DMS153 (cell line): ENCODE measurements around the gene ARTN.

Source experiments
- DNase-seq: peaks from one replicate; lab custom pipeline; 2025; lab: John Stamatoyannopoulos, UW

ARTN gene

DNA sequence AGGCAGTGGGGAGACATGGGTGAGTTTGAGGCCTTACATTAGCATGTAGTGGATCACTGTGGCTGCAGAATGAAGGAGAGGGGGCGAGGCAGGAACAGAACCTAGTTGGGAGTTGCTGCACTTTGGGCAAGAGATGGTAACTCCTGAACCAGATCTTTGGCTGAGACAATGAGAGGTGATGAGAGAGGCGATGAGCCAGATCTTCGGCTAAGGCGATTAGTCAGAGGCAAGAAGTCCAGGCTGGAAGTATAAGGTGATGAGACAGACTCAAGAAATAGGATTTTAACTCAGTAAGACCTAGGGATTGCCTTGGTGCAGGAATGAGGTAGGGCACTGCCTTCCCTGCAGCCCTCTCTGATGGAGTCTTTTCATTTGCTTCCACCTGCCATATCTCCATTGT is 9.1 kb upstream of the ARTN start:
- DNase-seq, result no peak

- no peak for DNase-seq
These were observed 7.8 kb upstream of the ARTN start for GRCh38 chr1:43925846-43926245.

- no peak for DNase-seq
These were observed 3.2 kb upstream of the ARTN start for GRCh38 chr1:43930168-43930948.

GRCh38 chr1:43930949-43931275 is 2.7 kb upstream of the ARTN start:
- no peak for DNase-seq

DNA sequence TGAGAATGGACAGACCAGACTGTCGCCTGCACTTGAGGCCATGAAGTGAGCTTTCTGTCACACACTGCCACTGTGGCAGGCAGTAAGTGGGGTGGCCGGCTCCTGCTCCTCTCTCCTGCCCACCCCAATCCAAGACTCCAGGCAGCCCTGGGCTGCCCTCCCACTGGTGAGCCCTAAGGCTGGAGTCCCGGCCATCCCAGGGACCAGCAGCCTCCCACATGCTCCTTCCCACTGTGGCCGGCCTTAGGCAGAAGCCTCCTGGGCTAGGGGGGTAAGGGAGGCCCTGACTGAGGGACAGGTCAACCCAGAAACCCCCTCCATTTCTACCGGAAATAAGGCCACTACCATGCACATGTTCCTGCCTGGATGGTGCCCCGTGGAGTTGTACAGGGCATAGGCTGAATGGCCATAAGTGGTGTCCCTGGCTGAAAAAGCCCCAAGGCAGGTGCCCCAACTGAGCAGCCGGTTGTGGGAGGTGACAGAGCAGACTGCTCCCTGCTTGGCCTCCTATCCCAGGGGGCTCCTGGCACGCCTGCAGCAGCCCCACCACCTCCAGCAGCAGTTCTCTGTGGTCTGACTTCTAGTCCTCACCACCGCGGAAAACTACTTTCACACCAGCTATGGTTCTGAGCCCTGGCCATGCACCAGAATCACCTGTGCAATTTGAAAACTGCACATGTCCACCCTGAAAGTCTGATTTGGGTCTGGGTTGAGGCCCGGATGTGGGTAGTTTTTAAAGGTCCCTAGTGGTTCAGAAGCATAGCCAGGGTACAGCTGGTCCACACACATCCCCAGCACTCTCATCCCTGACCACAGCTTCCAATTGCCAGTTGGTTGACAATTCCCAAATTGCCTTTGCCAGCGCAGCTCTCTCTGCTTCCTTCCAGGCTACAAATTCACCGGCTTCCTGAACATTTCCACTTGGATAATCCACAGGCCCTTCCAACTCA is 1.6 kb upstream of the ARTN start:
- no peak for DNase-seq

DNA sequence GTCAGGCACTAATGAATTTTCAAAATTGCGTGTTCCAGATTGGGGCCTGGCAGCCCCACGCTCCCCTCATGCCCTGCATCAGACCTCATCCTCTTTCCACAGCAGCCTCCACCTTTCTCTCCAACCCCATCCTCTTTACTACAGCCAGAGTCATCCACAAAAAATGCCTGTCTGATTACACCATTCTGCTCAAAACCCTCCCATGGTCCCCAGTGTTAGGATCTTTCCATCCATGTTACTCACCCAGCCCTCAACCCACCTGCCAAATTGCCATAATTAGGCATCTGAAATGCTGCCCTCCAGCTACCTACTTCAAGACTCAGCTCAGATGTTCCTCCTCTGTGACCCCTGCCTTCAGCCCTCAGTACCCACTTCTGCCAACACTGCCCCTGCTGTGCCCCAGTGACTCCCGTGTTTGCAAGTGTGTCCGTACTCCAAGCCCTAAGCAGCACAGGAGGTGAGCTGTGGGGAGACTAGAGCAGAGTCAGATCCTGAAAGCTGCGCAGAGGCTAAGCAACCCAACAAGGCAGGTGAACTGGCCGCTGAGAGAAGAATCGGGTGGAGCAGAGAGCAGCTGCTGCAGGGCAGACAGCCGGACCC is 715 bp upstream of the ARTN start:
- no peak for DNase-seq

DNA sequence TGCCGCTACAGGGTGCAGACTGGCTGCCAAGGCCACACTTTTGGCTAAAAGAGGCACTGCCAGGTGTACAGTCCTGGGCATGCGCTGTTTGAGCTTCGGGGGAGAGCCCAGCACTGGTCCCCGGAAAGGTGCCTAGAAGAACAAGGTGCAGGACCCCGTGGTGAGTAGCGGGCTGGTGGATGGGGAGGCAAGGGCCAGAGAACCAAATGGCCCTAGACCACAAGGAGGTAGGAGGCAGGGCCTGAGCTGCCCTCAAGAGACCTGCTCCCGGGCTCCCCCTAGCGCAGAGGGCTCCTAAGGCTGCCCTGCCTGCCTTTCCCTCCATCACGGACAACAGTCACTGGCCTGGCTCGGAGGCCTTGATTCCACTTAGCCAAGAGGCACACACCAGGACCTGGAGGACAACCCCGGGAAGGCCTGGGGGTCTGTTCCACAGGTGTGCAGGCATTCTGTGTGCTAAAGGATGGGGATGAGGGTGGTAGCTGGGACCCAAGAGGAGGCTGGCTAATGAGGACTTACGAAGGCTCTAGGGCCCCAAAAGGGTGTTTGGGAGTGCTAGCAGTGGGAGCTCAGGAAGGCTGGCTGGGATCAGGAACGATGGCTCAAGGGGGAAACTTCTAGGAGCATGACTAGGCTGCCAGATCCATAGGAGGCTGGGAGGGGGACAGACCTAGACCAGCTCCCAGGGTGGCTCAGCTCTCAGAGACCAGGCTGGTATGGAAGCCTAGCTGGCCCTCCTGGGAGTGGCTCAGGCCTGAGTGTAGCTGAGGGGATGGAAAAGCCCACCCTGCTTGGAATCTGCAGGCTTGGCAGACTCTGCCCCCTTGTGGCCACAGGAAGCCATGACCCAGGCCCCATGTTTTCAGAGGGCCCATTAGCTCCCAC is 742 bp downstream of the ARTN start:
- peak; percentile 66 for DNase-seq

GRCh38 chr1:43934986-43935324 is 1.4 kb downstream of the ARTN start:
- DNase-seq, result no peak

DNA sequence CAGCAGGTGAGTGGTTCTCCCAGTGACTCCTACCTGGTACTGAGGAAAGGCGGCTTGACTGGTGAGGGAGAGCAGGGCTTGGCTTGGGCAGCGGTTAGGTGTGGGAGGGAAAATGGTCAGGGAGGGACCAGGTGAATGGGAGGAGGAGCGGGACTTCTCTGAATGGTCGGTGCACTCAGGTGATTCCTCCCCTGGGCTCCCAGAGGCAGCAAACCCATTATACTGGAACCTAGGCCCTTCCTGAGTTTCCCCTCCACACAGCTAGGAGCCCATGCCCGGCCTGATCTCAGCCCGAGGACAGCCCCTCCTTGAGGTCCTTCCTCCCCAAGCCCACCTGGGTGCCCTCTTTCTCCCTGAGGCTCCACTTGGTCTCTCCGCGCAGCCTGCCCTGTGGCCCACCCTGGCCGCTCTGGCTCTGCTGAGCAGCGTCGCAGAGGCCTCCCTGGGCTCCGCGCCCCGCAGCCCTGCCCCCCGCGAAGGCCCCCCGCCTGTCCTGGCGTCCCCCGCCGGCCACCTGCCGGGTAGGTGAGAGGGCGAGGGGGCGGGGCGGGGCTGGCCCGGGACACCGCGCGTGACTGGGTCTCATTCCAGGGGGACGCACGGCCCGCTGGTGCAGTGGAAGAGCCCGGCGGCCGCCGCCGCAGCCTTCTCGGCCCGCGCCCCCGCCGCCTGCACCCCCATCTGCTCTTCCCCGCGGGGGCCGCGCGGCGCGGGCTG is 2.3 kb downstream of the ARTN start:
- peak; percentile 88 for DNase-seq

- DNase-seq, result no peak
These were observed 3.0 kb downstream of the ARTN start for GRCh38 chr1:43936431-43937151.

- DNase-seq, result no peak
These were observed 3.7 kb downstream of the ARTN start for GRCh38 chr1:43937179-43937865.

- no peak for DNase-seq
These were observed 4.8 kb downstream of the ARTN start for GRCh38 chr1:43938383-43938782.

GRCh38 chr1:43938892-43939587 is 5.4 kb downstream of the ARTN start:
- DNase-seq, result no peak

DNA sequence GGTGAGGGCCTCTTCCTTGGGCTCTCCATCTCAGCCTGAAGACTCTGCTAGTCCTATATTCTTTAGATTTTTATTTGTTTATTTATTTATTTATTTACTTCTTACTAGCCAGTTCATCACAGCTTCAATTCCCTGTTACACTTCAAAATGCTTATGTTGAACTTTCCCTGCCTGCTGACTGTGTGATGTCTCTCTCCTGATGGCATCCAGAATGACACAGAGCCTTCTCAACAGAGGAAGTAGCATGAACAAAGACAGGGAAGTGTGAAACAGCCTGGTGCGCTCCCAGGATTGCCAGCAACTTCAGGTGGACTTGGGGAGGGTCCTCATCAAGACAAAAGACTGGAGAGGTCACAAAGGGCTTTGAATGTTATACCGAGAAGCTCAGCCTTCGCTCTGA is 8.8 kb downstream of the ARTN start:
- DNase-seq, result no peak

GRCh38 chr1:43944860-43945259 is 11.3 kb downstream of the ARTN start:
- DNase-seq, result no peak

DNA sequence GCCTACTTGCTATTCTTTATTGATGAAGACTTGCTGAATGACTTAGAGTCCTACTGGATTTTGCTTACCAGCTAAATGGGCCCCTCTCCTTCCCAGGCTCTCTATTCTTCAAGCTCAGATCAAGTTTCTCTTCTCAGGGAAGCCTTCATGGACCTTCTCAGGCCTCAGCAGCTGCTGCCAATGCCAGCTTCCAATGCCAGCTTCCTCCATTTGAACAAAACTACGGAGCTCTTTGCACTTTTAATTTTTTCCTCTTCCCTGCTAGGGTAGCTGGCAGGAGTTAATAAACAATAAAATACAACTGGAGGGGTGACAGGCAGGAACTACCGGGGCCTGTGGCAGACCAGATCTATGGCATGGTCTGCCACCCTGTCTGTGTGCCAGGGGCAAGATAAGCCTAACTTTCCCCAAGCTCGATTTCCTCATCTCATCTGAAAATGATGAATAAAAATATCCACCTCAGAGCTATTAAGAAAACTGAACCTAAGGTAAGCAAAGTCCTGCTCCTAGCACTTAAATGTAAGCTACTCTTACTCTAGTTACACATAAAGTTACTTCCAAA is 12.2 kb downstream of the ARTN start:
- DNase-seq, result no peak

GRCh38 chr1:43946236-43947060 is 12.8 kb downstream of the ARTN start, which contains the start of gene IPO13:
Gene IPO13, plus strand, starts transcription at chr1:43946950. Its CDS starts 651 bp downstream, at chr1:43947601.
- peak; percentile 96 for DNase-seq
